AG09319 (cell line): ENCODE measurements around the gene UGT1A7.

Experiments used
- DNase-seq: peaks from one replicate; pipeline ENCODE4 v3.0.0-alpha.2; 2010; ENCODE audit warnings: low read depth; ENCODE audit errors: extremely low read depth
- TF ChIP-seq, protein P1 (sequence below): IDR thresholded peaks from 2 replicates; pipeline ENCODE4 v1.5.1; 2011; ENCODE audit warnings: low read depth, mild to moderate bottlenecking, inconsistent platforms, low read length, moderate library complexity

The UGT1A7 gene

DNA sequence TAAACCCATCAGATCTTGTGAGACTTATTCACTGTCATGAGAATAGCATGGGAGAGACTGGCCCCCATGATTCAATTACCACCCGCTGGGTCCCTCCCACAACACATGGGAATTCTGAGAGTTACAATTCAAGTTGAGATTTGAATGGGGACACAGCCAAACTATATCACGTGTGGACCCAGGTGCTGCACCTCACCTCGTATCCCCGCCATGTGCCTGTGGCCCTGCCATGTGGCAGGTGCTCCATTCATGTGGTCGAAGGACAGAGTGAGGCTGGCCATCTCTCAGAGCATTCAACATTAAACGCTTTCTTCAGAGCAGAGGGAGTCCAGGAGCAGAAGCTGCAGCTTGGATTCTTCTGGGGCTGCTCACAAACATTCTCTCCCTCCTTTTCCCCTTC lies 128.7 kb downstream of the UGT1A7 start:
- DNase-seq, result no peak
- TF ChIP-seq, protein P1, sequence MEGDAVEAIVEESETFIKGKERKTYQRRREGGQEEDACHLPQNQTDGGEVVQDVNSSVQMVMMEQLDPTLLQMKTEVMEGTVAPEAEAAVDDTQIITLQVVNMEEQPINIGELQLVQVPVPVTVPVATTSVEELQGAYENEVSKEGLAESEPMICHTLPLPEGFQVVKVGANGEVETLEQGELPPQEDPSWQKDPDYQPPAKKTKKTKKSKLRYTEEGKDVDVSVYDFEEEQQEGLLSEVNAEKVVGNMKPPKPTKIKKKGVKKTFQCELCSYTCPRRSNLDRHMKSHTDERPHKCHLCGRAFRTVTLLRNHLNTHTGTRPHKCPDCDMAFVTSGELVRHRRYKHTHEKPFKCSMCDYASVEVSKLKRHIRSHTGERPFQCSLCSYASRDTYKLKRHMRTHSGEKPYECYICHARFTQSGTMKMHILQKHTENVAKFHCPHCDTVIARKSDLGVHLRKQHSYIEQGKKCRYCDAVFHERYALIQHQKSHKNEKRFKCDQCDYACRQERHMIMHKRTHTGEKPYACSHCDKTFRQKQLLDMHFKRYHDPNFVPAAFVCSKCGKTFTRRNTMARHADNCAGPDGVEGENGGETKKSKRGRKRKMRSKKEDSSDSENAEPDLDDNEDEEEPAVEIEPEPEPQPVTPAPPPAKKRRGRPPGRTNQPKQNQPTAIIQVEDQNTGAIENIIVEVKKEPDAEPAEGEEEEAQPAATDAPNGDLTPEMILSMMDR, result no peak

DNA sequence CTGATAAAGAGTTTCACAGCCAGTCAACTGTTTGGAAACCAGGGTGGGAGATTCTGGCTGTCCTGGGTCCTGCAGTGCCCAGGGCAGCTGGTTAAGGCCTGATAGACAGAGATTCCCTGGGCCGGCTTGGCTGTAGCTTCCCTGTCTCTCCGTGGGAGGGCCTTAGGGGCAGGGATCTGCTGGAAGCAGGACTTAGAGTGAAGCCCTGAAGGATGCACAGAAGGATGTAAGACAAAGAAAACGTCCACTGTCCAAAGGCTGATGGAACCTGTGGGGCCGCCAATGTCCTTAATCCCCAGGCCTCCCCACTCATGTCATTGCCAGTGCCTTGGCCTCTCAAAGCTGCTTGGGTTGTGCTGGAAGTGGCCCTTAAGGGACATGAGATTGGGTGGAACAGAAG lies 129.4 kb downstream of the UGT1A7 start:
- no peak for DNase-seq
- TF ChIP-seq, protein P1, result no peak

DNA sequence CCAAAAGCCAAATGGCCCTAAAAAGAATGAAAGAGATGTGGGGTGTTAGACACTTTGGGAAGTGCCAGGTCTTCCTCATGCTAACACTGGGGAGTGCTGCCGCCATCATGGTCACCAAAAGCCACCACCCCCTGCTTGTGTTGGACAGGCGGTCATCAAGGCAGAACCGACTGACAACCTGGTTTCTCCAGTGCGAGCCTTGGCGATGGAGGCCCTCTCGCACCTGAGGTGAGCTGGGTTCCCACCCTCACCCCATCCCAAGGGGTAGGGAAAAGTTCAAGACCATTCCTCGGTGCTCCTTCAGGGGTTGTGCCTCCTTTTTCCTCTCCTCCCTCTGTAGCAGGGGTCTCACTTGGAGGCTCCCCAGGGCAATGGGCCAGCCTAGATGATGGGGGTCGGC lies 130.0 kb downstream of the UGT1A7 start:
- DNase-seq, result no peak
- TF ChIP-seq, protein P1, result no peak

DNA sequence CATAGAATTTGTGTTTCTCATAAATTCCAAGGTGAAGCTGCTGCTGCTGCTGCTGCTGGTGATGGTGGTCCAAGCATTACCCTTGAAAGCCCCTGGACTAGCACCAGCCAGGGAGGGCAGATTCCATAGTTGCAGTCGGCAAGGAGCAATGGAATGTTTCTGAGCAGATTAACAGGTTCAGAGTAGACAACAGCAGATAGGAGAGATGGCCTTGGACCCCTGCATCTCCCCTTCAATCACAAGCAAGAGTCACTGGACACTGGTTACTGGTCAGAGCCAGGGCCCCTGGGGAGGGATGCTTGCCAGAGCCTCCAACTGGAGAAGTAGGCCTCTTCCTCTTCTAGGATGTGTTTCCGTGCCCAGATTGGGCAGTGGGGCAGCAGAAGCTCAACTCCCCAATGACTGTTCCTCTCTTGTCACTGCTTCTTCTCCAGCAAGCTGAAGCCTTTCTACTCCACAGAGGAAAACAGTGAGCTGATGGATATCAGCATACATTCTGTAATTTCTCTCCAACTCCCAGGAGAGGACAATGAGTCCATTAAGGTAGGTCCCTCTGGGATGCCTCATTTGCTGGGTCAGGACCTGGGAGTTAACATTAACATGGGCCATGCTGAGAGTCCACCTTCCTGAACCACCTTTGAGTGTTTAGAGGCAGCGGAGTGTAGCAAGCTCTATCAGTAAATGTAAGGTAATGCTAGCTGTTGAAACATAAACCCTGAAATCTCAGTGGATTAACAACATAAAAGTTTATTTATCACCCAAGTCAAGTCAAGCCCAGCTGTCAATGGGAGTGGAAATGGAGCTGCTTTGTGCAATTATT lies 131.7 kb downstream of the UGT1A7 start:
- no peak for DNase-seq
- TF ChIP-seq, protein P1, result no peak

DNA sequence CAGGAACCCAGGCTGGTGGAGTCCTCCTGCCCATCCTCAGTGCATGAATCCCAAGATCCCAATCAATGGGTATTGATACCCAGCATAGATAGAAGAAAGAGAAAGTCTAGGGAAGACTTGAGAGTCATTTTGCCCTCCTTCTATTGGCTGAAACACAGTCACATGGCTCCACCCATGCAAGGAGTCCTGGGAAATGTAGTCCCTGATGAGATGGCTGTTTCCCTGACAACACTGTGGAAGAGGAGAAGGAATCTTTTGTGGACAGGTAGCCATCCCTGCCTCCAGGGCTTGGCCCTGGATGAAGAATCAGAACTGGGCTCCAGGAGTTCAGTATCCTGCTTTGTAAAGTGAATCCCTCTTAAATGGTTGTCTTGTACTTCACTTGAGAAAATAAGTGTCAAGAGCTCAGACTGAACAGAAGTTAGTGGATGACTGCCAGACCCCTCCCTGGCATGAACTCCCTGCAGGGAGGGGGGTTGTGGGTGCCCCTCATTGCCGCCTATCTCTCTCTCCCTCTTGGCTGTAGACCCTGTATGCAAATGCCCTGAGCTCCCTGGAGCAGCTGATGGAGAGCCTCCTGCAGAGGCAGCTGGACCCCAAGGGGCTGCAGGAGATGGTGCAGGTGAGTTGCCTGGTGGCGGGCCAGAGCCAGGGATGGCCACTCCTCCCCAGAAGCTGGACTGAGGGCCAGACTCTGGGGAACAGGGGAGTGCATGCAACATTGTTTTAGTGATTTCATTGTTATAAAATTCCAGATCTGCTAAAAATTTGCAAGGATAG lies 132.5 kb downstream of the UGT1A7 start:
- DNase-seq, result no peak

DNA sequence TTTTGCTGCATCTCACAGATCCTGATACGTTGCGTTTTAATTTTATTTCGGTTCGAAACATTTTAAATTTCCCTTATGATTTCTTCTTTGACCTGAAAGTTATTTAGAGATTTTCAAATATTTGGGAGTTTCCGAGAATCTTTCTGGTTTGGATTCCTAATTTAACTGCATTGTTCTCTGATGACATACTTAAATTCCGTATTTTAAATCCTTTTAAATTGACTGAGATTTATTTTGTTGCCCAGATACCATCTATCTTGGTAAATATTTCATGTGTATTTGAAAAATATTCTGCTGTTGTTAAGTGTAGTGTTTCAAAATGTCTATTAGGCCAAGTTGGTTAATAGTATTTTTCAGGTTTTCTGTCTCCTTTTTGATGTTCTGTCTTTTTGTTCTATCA lies 134.2 kb downstream of the UGT1A7 start:
- no peak for DNase-seq
- TF ChIP-seq, protein P1, result no peak

More for the DNA sequence above, 132.5 kb downstream of the UGT1A7 start:
- TF ChIP-seq, protein P1, result no peak

DNA sequence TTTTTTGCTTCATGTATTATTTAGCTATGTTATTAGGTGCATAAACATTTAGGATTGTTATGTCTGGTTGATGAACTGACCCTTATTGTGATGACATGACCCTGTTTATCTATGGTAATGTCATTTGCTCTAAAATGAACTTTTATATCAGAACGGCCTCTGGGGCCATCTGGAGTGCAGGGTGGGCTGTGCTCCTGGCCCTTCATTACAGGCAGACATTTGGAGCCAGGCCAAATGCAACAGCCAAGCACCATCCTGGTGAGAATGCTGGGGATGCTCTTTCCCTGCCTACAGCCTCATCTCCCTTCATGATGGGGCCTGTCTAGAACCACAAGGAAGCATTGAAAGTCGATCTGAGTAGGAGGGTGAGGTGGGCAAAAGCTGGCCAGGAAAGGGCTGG lies 134.6 kb downstream of the UGT1A7 start:
- no peak for DNase-seq
- TF ChIP-seq, protein P1, result no peak
